ENCODE results near the gene PGP.

- TF ChIP-seq POLR2A (IDR thresholded peaks at IDR 0.05; ENCODE audit: low read depth, low read length) = no peak
- TF ChIP-seq RFX5 (IDR thresholded peaks at IDR 0.05; ENCODE audit: low read depth, low read length) = no peak
- no peak for TF ChIP-seq CTCF (conservative IDR thresholded peaks at IDR 0.05; ENCODE audit: low read depth, low read length)
- no peak for TF ChIP-seq USF2 (IDR thresholded peaks at IDR 0.05; ENCODE audit: low read depth, low read length)
- no peak for TF ChIP-seq MAFK (IDR thresholded peaks at IDR 0.05; ENCODE audit: low read depth, low read length)
- no peak for TF ChIP-seq BHLHE40 (IDR thresholded peaks at IDR 0.05; ENCODE audit: low read depth, low read length)
- TF ChIP-seq MAZ (IDR thresholded peaks at IDR 0.05; ENCODE audit: borderline replicate concordance, low read depth, low read length) = no peak
- no peak for TF ChIP-seq CEBPB (IDR thresholded peaks at IDR 0.05; ENCODE audit: low read depth, low read length)
- no peak for TF ChIP-seq SMC3 (IDR thresholded peaks at IDR 0.05; ENCODE audit: low read depth, low read length)
- TF ChIP-seq RAD21 (IDR thresholded peaks at IDR 0.05; ENCODE audit: low read length) = no peak
- TF ChIP-seq MXI1 (IDR thresholded peaks at IDR 0.05; ENCODE audit: borderline replicate concordance, low read depth, low read length) = no peak
- no peak for TF ChIP-seq FOS (IDR thresholded peaks at IDR 0.05; ENCODE audit: low read depth, low read length)
- TF ChIP-seq RCOR1 (IDR thresholded peaks at IDR 0.05; ENCODE audit: insufficient replicate concordance, low read length) = no peak
- TF ChIP-seq CHD1 (IDR thresholded peaks at IDR 0.05; ENCODE audit: low read depth, low read length) = no peak
These were observed 16.4 kb downstream of the PGP start for GRCh38 chr16:2198283-2198682.
